ENCODE results near the gene IRAK2.
"Not testable (repeated sequence)": the region's sequence is repeated elsewhere in the genome, so short reads cannot be mapped to it uniquely, and the experiment has no call there.

The IRAK2 gene

DNA sequence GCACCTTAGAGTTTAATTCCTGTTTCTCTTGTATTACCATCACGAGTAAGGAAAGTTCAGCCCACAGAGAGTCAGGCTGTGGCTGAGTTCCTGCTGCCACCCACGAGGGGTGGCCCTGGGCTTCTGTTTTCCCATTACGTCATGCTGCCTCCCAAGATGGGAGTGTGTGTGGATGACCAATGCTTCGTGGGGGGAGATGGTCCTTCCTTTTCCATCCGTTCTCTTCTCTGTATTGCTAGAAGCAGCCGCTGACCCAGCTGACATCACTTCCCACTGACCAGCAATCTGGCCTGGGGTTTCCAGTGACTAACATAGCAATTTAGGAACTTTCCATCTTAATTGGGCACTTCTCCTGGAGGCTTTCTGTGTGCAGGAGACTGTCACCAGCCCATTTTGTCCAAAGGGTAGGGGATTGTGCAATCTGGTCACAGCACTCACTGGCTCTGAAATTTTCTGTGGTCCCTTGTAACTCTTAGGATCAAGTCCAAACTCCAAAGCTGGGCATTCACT, 9.3 kb downstream of the IRAK2 start:
- no peak overlapping the region for H3K4me3 ChIP-seq (ENCODE audit: low read depth, low read length)
- peak overlapping the region; percentile 83 for H3K27ac ChIP-seq
- peak; percentile 98 for DNase-seq
- H3K36me3 ChIP-seq (replicated peaks): no peaks in the 10 kb centered on the region
- no peaks in the 10 kb centered on the region for H3K27me3 ChIP-seq (replicated peaks)
- TF ChIP-seq, protein P1, sequence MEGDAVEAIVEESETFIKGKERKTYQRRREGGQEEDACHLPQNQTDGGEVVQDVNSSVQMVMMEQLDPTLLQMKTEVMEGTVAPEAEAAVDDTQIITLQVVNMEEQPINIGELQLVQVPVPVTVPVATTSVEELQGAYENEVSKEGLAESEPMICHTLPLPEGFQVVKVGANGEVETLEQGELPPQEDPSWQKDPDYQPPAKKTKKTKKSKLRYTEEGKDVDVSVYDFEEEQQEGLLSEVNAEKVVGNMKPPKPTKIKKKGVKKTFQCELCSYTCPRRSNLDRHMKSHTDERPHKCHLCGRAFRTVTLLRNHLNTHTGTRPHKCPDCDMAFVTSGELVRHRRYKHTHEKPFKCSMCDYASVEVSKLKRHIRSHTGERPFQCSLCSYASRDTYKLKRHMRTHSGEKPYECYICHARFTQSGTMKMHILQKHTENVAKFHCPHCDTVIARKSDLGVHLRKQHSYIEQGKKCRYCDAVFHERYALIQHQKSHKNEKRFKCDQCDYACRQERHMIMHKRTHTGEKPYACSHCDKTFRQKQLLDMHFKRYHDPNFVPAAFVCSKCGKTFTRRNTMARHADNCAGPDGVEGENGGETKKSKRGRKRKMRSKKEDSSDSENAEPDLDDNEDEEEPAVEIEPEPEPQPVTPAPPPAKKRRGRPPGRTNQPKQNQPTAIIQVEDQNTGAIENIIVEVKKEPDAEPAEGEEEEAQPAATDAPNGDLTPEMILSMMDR (IDR thresholded peaks at IDR 0.05; ENCODE audit: low read depth, low read length, missing control alignments): no peak
- in situ Hi-C loops (cut with HindIII; ENCODE audit: low pct_ligation_motif_present, low sequenced_read_pairs): no loop called here

DNA sequence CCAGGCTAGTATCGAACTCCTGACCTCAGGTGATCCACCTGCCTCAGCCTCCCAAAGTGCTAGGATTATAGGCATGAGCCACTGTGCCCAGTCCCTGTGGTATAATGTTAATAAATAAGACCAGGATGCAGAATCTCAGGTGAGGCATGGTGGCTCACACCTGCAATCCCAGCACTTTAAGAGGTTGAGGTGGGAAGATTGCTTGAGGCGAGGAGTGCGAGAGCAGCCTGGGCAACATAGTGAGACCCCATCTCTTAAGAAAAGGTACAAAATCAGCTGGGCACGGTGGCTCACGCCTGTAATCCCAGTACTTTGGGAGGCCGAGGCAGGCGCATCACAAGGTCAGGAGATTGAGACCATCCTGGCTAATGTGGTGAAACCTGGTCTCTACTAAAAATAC, 10.6 kb downstream of the IRAK2 start:
- in situ Hi-C loops (cut with HindIII; ENCODE audit: low pct_ligation_motif_present, low sequenced_read_pairs); DNase-seq; H3K27ac ChIP-seq: not testable (repeated sequence)

DNA sequence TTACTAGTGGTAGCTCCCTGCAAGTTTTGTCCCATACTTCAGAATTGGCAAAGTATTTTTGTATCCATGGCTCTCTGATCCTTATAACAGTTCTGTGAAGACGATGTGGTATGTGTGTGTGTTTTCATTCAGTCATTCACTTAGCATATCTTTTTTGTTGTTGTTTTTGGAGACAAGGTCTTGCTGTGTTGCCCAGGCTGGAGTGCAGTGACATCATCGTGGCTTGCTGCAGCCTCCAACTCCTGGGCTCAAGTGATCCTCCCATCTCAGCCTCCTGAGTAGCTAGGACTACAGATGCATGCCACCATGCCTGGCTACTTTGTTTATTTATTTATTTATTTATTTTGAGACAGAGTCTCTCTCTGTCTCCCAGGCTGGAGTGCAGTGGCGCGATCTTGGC, 11.4 kb downstream of the IRAK2 start:
- in situ Hi-C loops (cut with HindIII; ENCODE audit: low pct_ligation_motif_present, low sequenced_read_pairs); H3K36me3 ChIP-seq (replicated peaks); H3K27me3 ChIP-seq (replicated peaks); H3K4me3 ChIP-seq (ENCODE audit: low read depth, low read length); DNase-seq; H3K27ac ChIP-seq: not testable (repeated sequence)

More for the DNA sequence above, 10.6 kb downstream of the IRAK2 start:
- H3K4me3 ChIP-seq (ENCODE audit: low read depth, low read length); H3K27me3 ChIP-seq (replicated peaks); H3K36me3 ChIP-seq (replicated peaks): not testable (repeated sequence)

DNA sequence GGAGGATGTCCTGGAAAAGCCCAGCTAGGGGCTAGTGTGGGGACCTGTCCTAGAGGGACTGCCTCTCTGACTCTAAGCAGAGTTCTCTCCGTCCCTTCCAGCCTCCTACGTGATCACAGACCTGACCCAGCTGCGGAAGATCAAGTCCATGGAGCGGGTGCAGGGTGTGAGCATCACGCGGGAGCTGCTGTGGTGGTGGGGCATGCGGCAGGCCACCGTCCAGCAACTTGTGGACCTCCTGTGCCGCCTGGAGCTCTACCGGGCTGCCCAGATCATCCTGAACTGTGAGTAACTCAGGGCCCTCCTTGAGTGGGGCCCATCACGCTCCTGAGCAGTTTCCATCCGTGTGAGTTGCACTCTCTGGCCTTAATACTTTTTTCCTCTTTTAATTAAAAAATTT, 13.0 kb downstream of the IRAK2 start:
- Histone ChIP-seq H3K36me3 (replicated peaks) (no peaks in the 10 kb centered on the region), H3K27me3 (replicated peaks) (no peaks in the 10 kb centered on the region), H3K27ac (no peak overlapping the region), H3K4me3 (ENCODE audit: low read depth, low read length) (no peak overlapping the region)
- TF ChIP-seq, protein P1 (IDR thresholded peaks at IDR 0.05; ENCODE audit: low read depth, low read length, missing control alignments): no peak
- DNase-seq: no peak
- in situ Hi-C loops (cut with HindIII; ENCODE audit: low pct_ligation_motif_present, low sequenced_read_pairs): no loop called here

DNA sequence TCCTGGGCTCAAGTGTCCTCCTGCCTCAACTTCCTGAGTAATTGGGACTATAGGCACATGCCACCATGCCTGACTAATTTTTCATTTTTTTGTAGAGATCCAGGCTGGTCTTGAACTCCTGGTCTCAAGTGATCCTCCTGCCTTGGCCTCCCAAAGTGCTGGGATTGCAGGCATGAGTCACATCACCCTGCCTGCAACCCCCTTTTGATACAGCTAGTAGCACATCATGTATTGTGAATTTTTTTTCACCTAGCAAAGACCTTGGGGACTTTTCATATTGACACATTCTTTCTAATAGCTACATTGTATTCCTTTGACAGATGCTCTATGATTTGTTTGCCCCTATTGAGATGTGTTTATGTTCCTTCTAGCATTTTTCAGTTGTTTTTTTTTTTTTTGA, 14.2 kb downstream of the IRAK2 start:
- DNase-seq: no peak
- in situ Hi-C loops (cut with HindIII; ENCODE audit: low pct_ligation_motif_present, low sequenced_read_pairs): no loop called here
- TF ChIP-seq, protein P1 (IDR thresholded peaks at IDR 0.05; ENCODE audit: low read depth, low read length, missing control alignments): no peak
- Histone ChIP-seq H3K27ac (no peak overlapping the region), H3K27me3 (replicated peaks) (no peaks in the 10 kb centered on the region), H3K4me3 (ENCODE audit: low read depth, low read length) (no peak overlapping the region), H3K36me3 (replicated peaks) (no peaks in the 10 kb centered on the region)

DNA sequence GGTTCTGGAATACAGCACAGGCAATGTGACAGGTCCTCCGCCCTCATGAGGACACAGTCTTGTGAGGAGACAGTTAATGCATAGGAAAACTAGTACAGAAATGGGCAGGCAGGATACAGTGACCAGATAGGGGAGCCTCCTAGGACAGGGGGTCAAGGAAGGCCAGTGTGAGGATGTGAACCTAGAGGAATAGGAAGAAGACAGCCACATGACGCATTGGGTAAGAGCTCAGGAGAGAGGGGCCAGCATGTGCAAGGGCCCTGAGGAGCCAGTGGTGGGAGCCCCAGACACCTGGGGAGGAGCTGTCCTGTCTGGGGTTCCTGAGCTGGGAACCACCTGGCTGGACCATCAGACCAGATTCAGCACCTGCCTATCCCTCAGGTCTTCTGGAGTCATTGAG, 15.6 kb downstream of the IRAK2 start:
- Histone ChIP-seq H3K27me3 (replicated peaks) (no peaks in the 10 kb centered on the region), H3K27ac (no peak overlapping the region), H3K36me3 (replicated peaks) (no peaks in the 10 kb centered on the region), H3K4me3 (ENCODE audit: low read depth, low read length) (no peak overlapping the region)
- TF ChIP-seq, protein P1 (IDR thresholded peaks at IDR 0.05; ENCODE audit: low read depth, low read length, missing control alignments): no peak
- in situ Hi-C loops (cut with HindIII; ENCODE audit: low pct_ligation_motif_present, low sequenced_read_pairs): no loop called here
- no peak for DNase-seq

DNA sequence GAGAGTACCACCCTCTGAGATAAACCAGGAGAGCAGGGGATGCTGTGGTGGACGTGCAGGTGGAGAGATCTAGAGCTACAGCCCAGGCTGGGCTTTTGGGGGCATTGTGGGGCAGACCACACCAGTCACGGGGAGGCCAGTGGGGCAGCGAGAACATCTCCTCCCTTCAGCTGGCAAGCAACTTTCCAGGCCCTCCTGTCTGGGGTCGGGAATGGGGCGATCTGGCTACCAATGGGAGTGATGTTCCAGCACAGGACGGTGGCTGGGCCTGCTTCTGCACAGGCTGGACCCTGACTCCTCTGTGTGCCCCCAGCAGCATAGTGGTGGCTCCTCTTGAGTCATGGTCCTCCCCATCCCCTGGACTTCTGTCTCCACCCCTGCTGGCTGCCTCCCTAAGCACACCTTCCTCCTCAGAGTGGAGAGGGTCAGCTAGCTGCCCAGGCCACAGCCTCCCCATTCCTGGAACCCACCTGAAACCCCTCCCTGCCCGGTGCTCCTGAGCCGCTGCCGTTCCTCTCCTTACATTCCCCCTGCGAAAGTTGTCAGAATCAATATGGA, 16.1 kb downstream of the IRAK2 start:
- Histone ChIP-seq H3K4me3 (ENCODE audit: low read depth, low read length) (no peak overlapping the region), H3K36me3 (replicated peaks) (no peaks in the 10 kb centered on the region), H3K27me3 (replicated peaks) (no peaks in the 10 kb centered on the region), H3K27ac (no peak overlapping the region)
- DNase-seq: no peak
- in situ Hi-C loops (cut with HindIII; ENCODE audit: low pct_ligation_motif_present, low sequenced_read_pairs): no loop called here
- TF ChIP-seq, protein P1 (IDR thresholded peaks at IDR 0.05; ENCODE audit: low read depth, low read length, missing control alignments): no peak
